ENCODE data around the gene CPT1C. TPM values are rescaled to one million over a fixed set of nuclear protein-coding genes. Genes with fewer than 3 reads are reported as not detected.
A peak's percentile ranks its signal among the peaks of the same experiment; 100 is the strongest.

The CPT1C gene
- total and polyA plus RNA-seq, 2 of the 4 experiments (the other 2 are of a cell fraction): 14.2 to 56.1 TPM

DNA sequence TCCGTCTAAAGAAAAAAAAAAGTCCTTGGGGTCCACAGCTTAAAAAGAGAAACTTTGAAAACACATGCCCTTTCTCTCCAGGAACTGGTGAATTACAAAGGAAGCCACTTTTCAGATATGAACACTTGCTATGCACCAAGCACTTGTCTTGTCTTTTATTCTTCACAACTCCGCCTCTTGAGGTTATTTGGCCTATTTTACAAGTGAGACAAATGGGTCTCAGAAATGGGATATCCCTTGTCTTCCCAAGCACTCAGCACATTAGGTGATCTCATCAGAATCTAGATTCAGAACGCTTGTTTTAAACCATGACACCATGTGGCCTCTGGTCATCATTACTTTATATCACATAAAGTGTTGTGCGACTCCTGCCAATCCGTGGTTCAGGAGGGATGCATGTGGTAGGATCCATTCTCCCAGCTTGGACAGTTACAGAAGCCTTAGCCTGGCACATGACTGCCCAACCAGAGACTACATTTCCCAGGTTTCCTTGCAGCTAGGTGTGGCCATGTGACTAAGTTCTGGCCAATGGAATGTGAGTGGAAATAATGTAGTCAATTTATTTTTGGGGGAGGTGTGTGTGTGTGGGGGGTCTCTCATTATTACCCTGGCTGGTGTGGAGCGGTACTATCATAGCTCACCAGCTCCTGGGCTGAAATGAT, 58.3 kb downstream of the CPT1C start:
- Histone ChIP-seq H3K4me1 (ENCODE audit: control insufficient read depth, insufficient read depth, low read length) (peaks cover 3% of the 10 kb centered on the region; the same call in 1 of the 2 replicates), H4K91ac (ENCODE audit: insufficient read depth, low read depth, low read length) (no peak overlapping the region), H3K9ac (ENCODE audit: low read depth, low read length) (no peak overlapping the region), H2BK15ac (ENCODE audit: low read depth, low read length) (no peak overlapping the region), H3K4me3 (ENCODE audit: insufficient read depth, low read depth, low read length) (no peak overlapping the region), H3K14ac (replicated peaks; ENCODE audit: low read depth, low read length) (no peak overlapping the region), H2AK9ac (replicated peaks; ENCODE audit: low read depth, low read length, poor library complexity) (peak overlapping the region; percentile 87), H4K20me1 (ENCODE audit: insufficient read depth, low read length) (no peaks in the 10 kb centered on the region), H3K23ac (ENCODE audit: low read depth, low read length) (no peak overlapping the region; the same call in 1 of the 2 replicates), H4K5ac (ENCODE audit: low read depth, low read length) (0 out of 2 replicates have a peak overlapping the region, but pooled peaks have one; percentile 1), H2AK5ac (ENCODE audit: low read depth, low read length) (peak overlapping the region; percentile 31; the same call in 1 of the 2 replicates), H3K4ac (ENCODE audit: low read depth, low read length) (no peak overlapping the region), H3K27ac (ENCODE audit: insufficient read depth, low read length) (peak overlapping the region; percentile 15; the same call in 1 of the 2 replicates), H3K27me3 (ENCODE audit: control insufficient read depth, insufficient read depth, low read length) (no peaks in the 10 kb centered on the region), H3K9me3 (ENCODE audit: control insufficient read depth, insufficient read depth, low read length) (peaks cover 5% of the 10 kb centered on the region), H3K9me1 (ENCODE audit: insufficient read depth, low read length) (0 out of 2 replicates have a peak, but pooled peaks cover 2% of the 10 kb centered on the region), H2BK5ac (ENCODE audit: low read depth, low read length, poor library complexity, severe bottlenecking) (peak overlapping the region; percentile 51), H2AFZ (replicated peaks; ENCODE audit: low read length, poor library complexity) (peak overlapping the region; percentile 84), H2BK120ac (ENCODE audit: low read depth, low read length) (no peak overlapping the region; the same call in 1 of the 2 replicates), H4K8ac (ENCODE audit: low read depth in 2 of 2, low read length in 2 of 2) (peak overlapping the region in 1 of 2 experiments; percentile 13; a peak in 1 of 4 replicates), H3K56ac (ENCODE audit: extremely low read depth, insufficient read depth, low read length) (no peak overlapping the region), H3K36me3 (ENCODE audit: control insufficient read depth, insufficient read depth, low read length) (no peaks in the 10 kb centered on the region), H3K18ac (ENCODE audit: low read depth, low read length) (peak overlapping the region; percentile 2; the same call in 1 of the 2 replicates), H2BK20ac (ENCODE audit: low read depth, low read length) (no peak overlapping the region), H3K79me1 (ENCODE audit: low read depth in 1 of 2, low read length in 2 of 2) (no peaks in the 10 kb centered on the region), H3K4me2 (ENCODE audit: low read depth, low read length) (peak overlapping the region; percentile 13; the same call in 1 of the 2 replicates)
- POLR2A ChIA-PET (ENCODE audit: unreplicated experiment): no interaction called here
- CTCF ChIA-PET: interaction anchor here (0.6 to 0.7 kb wide), 3 partner anchors 73 to 541 kb away, joined by 3 to 4 read pairs (median 4); no protein-coding TSS in a partner anchor
- intact Hi-C loops (cut with micrococcal nuclease): no loop called here
- BruUV-seq (replicated peaks): no TSS peak
- DNase-seq (peak; percentile 37), ATAC-seq (ENCODE audit: low read depth) (peak; percentile 87)
- in situ Hi-C loops (cut with MboI; ENCODE audit: low sequenced_read_pairs): no loop called here
- WGBS, 2 experiments (ENCODE audit: extremely low coverage in 2 of 2, insufficient read length in 1 of 2): 50% methylated on average over 2 of the region's 6 CpGs; no CpG with 5 or more reads in 1 of the 2 experiments
- TF ChIP-seq RCOR1 (IDR thresholded peaks at IDR 0.05; ENCODE audit: insufficient replicate concordance, low read length): no peak
- TF ChIP-seq, protein P1, sequence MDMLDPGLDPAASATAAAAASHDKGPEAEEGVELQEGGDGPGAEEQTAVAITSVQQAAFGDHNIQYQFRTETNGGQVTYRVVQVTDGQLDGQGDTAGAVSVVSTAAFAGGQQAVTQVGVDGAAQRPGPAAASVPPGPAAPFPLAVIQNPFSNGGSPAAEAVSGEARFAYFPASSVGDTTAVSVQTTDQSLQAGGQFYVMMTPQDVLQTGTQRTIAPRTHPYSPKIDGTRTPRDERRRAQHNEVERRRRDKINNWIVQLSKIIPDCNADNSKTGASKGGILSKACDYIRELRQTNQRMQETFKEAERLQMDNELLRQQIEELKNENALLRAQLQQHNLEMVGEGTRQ (IDR thresholded peaks at IDR 0.05; ENCODE audit: low read depth, low read length): peak; percentile 95
- no peak for TF ChIP-seq RFX5 (IDR thresholded peaks at IDR 0.05; ENCODE audit: low read depth, low read length)
- TF ChIP-seq CEBPB (IDR thresholded peaks at IDR 0.05; ENCODE audit: low read depth, low read length): no peak
- peak; percentile 27; the same call in 1 of the 2 replicates for TF ChIP-seq BHLHE40 (IDR thresholded peaks at IDR 0.05; ENCODE audit: low read depth, low read length)
- TF ChIP-seq, protein P2, sequence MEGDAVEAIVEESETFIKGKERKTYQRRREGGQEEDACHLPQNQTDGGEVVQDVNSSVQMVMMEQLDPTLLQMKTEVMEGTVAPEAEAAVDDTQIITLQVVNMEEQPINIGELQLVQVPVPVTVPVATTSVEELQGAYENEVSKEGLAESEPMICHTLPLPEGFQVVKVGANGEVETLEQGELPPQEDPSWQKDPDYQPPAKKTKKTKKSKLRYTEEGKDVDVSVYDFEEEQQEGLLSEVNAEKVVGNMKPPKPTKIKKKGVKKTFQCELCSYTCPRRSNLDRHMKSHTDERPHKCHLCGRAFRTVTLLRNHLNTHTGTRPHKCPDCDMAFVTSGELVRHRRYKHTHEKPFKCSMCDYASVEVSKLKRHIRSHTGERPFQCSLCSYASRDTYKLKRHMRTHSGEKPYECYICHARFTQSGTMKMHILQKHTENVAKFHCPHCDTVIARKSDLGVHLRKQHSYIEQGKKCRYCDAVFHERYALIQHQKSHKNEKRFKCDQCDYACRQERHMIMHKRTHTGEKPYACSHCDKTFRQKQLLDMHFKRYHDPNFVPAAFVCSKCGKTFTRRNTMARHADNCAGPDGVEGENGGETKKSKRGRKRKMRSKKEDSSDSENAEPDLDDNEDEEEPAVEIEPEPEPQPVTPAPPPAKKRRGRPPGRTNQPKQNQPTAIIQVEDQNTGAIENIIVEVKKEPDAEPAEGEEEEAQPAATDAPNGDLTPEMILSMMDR (conservative IDR thresholded peaks at IDR 0.05; ENCODE audit: low read depth, low read length): no peak
- no peak for TF ChIP-seq NFE2L2 (IDR thresholded peaks at IDR 0.05; ENCODE audit: low read depth, low read length)
- TF ChIP-seq MAZ (IDR thresholded peaks at IDR 0.05; ENCODE audit: borderline replicate concordance, low read depth, low read length): no peak
- no peak for TF ChIP-seq MAFK (IDR thresholded peaks at IDR 0.05; ENCODE audit: low read depth, low read length)
- no peak for TF ChIP-seq SMC3 (IDR thresholded peaks at IDR 0.05; ENCODE audit: low read depth, low read length)
- dilution Hi-C loops (cut with HindIII; ENCODE audit: low sequenced_read_pairs, unreplicated experiment): no loop called here
